Right cardiac atrium (tissue), 5 donors: Measurements from ENCODE around the gene FSTL4. TPM values are rescaled to one million over a fixed set of nuclear protein-coding genes. Genes with fewer than 3 reads are reported as not detected.
"Not testable (repeated sequence)": the region's sequence is repeated elsewhere in the genome, so short reads cannot be mapped to it uniquely, and the experiment has no call there.

ENCODE experiments used
- ATAC-seq, 2 donors: fragments of 200-7000 bp; cut with Tn5 transposase; one replicate each; pipeline versions ENCODE4 v1.8.0 to v1.9.1; 2020; ENCODE audit warnings: moderate library complexity in 2 of 2, mild to moderate bottlenecking in 1 of 2
- DNase-seq, 3 donors: peaks; one replicate each; pipeline ENCODE4 v3.0.0-alpha.2; 2020
- H3K27ac ChIP-seq: one replicate; pipeline ENCODE4 v1.5.1; 2013; ENCODE audit warnings: mild to moderate bottlenecking, low read length, control low read depth, moderate library complexity
- H3K27me3 ChIP-seq: one replicate; pipeline ENCODE4 v1.6.1; 2013; ENCODE audit not compliant: control insufficient read depth, insufficient read depth
- H3K4me1 ChIP-seq: one replicate; pipeline ENCODE4 v1.6.1; 2013; ENCODE audit warnings: low read length; ENCODE audit not compliant: control insufficient read depth, insufficient read depth
- H3K4me3 ChIP-seq: one replicate; pipeline ENCODE4 v1.5.1; 2013; ENCODE audit warnings: low read length, control low read depth
- H3K9me3 ChIP-seq: one replicate; pipeline ENCODE4 v1.6.1; 2013; ENCODE audit warnings: low read length; ENCODE audit not compliant: control insufficient read depth
- WGBS: extraction: QIAGEN DNeasy Blood & Tissue Kit; methylation state at CpG from one replicate; pipeline ENCODE4 v1.1.7; 2013; 5-methylcytosine and 5-hydroxymethylcytosine counted together
- intact Hi-C, 4 donors: fragments of 100-400 bp; cut with DNase I; formaldehyde crosslinking; loops; one replicate each; pipeline versions ENCODE4 v1.11.0 to v1.14.0; 2022 to 2023
- polyA plus RNA-seq: library from polyadenylated mRNA; stranded (reverse); fragments of 200-250 nt; gene quantifications from one replicate; pipeline ENCODE4 v1.2.3, GENCODE V29; 2013
- total RNA-seq, 4 donors: library from RNA; stranded (reverse); fragmentation: NEBNext Ultra II Directional; extraction: Animal tissue kit (Norgen Biotek cat#: 25700); gene quantifications; one replicate each; pipeline ENCODE4 v1.2.1, GENCODE V29; 2021
- donor health status: healthy with polysubstance abuse.
- donor health status: DM: no; HTN: yes; CAD: no.
- donor health status: DM: no; HTN: no; CAD: no.
- donor health status: DM: no; HTN: yes; CAD: no; lungs with severe emphysema.
- donor health status: DM: yes; HTN: yes; CAD: no.

FSTL4 gene
- total and polyA plus RNA-seq, 5 donors = not detected

DNA sequence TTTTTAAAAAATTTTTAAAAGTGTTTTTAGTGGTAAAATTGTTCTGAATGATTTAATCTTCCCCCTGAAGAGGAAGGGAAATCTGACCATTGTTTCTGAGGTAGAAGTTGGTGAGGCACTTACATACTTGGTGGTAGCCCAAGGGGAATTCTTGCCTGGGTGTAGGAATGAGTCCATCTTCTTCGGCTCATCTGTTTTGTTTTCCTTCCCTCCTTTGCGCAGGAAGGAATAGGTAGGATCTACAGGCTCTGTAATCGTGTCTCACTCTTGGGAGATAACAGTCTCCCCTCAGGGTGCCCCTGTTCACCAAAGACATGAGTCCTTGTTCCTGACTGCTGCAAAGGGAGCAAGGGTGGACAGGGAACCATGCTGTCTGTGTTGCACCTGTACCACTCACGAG, 422.5 kb downstream of the FSTL4 start:
- ATAC-seq (no peak), DNase-seq (no peak)
- WGBS = 72% methylated on average over 4 of the region's 4 CpGs
- no peaks in the 10 kb centered on the region for H3K27me3 ChIP-seq
- no peaks in the 10 kb centered on the region for H3K9me3 ChIP-seq
- H3K4me1 ChIP-seq = no peaks in the 10 kb centered on the region
- no peak overlapping the region for H3K27ac ChIP-seq
- intact Hi-C loops = no loop called here
- H3K4me3 ChIP-seq = no peak overlapping the region

DNA sequence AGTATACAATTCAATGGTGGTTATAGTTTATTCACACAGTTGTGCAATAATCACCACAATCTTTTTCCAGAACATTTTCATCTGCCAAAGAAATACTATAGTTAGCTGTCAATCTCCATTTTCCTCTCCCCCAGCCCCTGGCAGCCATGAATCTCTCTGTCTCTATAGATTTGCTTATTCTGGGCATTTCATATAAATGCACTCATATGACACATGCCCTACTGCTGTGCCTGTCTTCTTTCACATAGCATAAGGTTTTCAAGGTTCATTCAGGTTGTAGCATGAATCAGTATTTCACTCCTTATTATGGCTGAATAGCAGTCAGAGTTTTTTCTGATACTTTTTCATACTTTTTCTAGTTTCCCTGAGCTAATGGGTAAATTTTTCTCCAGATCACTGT, 432.9 kb downstream of the FSTL4 start:
- intact Hi-C loops = no loop called here
- DNase-seq = no peak
- Histone ChIP-seq H3K27me3 (no peaks in the 10 kb centered on the region), H3K4me1 (no peaks in the 10 kb centered on the region), H3K9me3 (no peaks in the 10 kb centered on the region), H3K4me3 (no peak overlapping the region), H3K27ac (no peak overlapping the region)
- ATAC-seq = no peak

DNA sequence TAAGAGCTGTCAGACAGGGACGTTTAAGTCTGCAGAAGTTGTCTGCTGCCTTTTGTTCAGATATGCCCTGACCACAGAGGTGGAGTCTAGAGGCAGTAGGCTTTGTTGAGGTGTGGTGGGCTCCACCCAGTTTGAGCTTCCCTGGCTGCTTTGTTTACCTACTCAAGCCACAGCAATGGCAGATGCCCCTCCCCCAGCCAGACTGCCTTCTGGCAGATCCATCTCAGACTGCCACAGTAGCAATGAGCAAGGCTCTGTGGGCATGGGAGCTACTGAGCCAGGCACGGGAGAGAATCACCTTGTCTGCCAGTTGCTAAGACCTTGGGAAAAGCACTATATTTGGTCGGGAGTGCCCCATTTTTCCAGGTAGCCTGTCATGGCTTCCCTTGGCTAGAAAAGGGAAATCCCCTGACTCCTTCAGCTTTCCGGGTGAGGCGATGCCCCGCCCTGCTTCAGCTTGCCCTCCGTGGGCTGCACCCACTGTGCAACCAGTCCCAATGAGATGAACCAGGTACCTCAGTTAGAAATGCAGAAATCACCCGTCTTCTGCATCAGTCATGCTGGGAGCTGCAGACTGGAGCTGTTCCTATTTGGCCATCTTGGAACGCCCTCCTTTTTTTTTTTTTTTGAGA, 441.5 kb downstream of the FSTL4 start:
- 78% methylated on average over 9 of the region's 9 CpGs for whole genome bisulfite sequencing
- intact Hi-C loops, ATAC-seq: not testable (repeated sequence)

DNA sequence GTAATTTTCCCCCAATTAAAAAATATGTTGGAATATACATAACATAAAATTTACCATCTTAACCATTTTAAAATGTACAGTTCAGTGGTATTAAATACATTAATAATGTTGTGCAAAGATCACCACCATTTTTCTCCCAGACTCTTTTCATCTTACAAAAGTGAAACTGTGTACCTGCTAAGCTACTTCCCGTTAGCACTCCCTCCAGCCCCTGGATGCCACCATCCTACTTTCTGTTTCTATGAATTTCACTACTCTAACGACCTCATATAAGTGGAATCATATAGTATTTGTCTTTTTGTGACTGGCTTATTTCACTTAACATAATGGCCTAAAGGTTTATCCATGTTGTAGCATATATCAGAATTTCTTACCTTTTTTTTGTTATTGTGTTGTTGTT, 447.6 kb downstream of the FSTL4 start:
- DNase-seq = no peak
- H3K27ac ChIP-seq = no peak overlapping the region
- WGBS = 58% methylated on average over 2 of the region's 2 CpGs

More for the DNA sequence above, 441.5 kb downstream of the FSTL4 start:
- H3K4me3 ChIP-seq, DNase-seq, H3K9me3 ChIP-seq, H3K4me1 ChIP-seq, H3K27ac ChIP-seq, H3K27me3 ChIP-seq: not testable (repeated sequence)

DNA sequence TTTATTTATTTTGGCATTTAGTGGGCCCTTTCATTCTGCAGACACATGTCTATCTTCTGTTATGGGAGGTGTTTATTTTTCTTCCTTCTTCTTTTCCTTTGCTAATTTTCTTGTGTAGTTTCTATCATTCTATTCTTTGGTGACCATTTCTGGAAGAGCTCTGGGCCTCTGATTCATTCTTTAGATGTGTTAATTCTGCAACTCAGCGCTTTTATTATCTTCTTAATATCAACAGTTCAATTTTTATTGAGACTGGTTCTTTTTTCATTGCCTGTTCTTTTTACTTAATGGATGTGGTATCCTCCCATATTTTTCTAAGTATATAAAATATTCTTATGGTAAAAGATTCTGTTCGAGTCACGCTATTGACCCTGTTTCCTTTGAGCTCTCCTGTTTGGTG, 448.5 kb downstream of the FSTL4 start:
- Histone ChIP-seq H3K27me3 (no peaks in the 10 kb centered on the region), H3K9me3 (no peaks in the 10 kb centered on the region), H3K4me3 (no peak overlapping the region), H3K27ac (no peak overlapping the region), H3K4me1 (no peaks in the 10 kb centered on the region)
- intact Hi-C loops = no loop called here
- WGBS = 95% methylated on average over 3 of the region's 3 CpGs
- no peak for DNase-seq
- no peak for ATAC-seq

More for the DNA sequence above, 447.6 kb downstream of the FSTL4 start:
- H3K9me3 ChIP-seq = no peaks in the 10 kb centered on the region
- no peak for ATAC-seq
- intact Hi-C loops = no loop called here
- no peak overlapping the region for H3K4me3 ChIP-seq
- no peaks in the 10 kb centered on the region for H3K4me1 ChIP-seq
- H3K27me3 ChIP-seq = no peaks in the 10 kb centered on the region

DNA sequence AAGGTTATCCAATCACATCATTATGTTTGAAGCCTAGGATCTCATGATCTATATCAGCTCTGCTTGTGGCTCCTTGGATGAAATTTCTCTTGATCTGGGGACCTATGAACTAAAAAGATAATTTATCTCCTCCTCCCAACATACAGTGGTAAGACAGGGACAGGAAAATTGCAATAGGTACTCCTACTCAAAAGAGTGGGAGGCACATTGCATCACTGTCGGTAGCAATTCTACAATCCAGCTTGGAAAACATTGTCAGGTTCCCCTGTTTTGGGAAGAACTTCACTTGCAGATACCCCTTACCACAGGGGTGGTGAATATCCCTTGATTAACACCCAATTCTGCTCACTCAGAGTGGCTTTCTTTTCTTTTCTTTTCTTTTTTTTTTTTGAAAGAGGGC, 452.8 kb downstream of the FSTL4 start:
- DNase-seq (no peak), ATAC-seq (no peak)
- Histone ChIP-seq H3K4me1 (no peaks in the 10 kb centered on the region), H3K27ac (no peak overlapping the region), H3K4me3 (no peak overlapping the region), H3K27me3 (no peaks in the 10 kb centered on the region), H3K9me3 (no peaks in the 10 kb centered on the region)
- 89% methylated on average over 1 of the region's 1 CpG for WGBS
- intact Hi-C loops = no loop called here

DNA sequence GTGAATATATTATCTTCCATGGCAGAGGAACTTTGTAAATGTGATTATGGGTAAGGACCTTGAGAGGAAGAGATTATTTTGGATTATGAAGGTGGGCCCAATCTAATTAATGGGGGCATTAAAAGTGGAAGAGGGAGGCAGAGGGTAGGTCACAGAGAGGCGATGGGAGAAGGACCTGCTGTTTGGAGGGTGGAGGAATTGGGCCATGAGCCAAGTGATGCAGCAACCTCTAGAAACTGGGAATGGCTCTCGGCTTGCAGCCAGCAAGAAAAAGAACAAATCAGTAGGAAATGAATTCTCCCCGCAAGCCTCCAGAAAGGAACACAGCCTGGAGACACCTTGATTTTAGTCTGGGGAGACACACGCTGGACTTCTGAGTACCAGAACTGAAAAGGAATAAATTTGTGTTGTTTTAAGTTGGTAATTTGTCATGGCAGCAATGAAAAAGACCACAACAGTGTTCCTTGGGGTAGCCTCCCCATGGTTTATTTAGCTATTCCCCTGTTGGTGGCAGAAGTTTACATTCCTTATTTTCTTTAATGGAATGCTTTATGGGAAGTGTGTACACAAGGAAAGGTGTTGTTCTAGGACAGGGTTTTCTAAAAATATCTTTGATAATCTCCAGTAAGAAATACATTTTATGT, 456.9 kb downstream of the FSTL4 start:
- no peaks in the 10 kb centered on the region for H3K27me3 ChIP-seq
- 60% methylated on average over 4 of the region's 4 CpGs for WGBS
- no peak overlapping the region for H3K27ac ChIP-seq
- intact Hi-C loops = no loop called here
- DNase-seq = no peak
- H3K9me3 ChIP-seq = no peaks in the 10 kb centered on the region
- H3K4me3 ChIP-seq = no peak overlapping the region
- H3K4me1 ChIP-seq = no peaks in the 10 kb centered on the region
- no peak for ATAC-seq

DNA sequence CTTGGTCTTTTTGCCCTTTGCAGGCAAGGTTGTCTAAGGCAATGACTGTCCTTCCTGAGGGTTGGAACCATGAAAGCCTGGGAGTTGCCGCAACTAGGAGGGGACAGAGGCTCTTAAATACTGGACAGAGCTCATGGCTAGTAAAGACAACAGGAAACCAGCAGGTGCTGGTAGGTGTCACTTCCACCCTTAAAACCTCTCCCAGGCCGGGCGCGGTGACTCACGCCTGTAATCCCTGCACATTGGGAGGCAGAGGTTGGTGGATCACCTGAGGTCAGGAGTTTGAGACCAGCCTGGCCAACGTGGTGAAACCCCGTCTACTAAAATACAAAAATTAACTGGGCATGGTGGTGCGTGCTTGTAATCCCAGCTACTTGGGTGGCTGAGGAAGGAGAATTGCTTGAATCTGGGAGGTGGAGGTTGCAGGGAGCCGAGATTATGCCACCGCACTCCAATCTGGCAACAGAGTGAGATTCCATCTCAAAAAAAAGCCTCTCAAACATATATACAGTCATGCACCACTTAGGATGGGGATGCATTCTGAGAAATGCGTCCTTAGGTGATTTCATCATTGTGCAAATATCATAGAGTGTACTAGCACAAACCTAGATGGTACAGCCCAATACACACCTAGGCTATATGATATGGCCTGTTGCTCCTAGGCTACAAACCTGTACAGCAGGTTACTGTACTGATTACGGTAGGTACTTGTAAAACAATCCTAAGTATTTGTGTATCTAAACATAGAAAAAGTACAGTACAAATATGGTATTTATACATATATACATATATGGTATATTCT, 457.9 kb downstream of the FSTL4 start:
- Histone ChIP-seq H3K4me1 (no peaks in the 10 kb centered on the region), H3K4me3 (no peak overlapping the region), H3K27me3 (no peaks in the 10 kb centered on the region), H3K9me3 (no peaks in the 10 kb centered on the region), H3K27ac (no peak overlapping the region)
- ATAC-seq (no peak), DNase-seq (no peak)
- intact Hi-C loops = no loop called here
- WGBS = 91% methylated on average over 12 of the region's 12 CpGs

DNA sequence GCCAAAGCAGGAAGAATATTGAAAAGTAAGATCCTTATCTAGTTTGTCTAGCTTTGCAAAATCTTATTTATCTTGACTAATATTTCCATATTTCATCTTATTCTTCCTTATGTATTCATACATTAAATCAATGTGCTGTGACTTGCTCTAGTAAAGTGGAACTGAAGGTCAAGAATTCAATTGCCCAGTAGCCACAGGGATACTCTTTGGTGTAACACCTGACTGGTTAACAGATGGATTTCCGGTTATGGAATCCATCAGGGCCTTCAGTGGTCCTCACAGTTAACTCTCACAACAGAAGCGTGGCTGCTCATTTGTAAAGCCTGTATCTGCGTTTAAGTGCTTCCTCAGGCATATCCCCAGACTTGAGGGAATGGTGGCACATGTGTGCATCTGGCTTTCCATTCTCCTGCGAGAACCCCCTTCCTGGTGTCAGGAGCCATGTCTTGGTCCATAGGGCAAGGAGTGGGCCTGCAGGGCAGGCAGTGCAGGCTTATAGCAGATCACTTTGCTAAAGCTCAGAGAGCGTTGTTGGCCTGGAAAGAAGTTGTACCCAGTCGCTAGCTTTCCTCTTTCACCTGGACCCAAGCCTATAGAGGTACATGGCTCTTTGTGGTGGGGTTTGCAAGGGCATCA, 461.3 kb downstream of the FSTL4 start:
- whole genome bisulfite sequencing = 96% methylated on average over 6 of the region's 6 CpGs
- intact Hi-C loops = no loop called here
- Histone ChIP-seq H3K4me3 (no peak overlapping the region), H3K4me1 (no peaks in the 10 kb centered on the region), H3K27ac (no peak overlapping the region), H3K27me3 (no peaks in the 10 kb centered on the region), H3K9me3 (no peaks in the 10 kb centered on the region)
- no peak for ATAC-seq
- DNase-seq = no peak

DNA sequence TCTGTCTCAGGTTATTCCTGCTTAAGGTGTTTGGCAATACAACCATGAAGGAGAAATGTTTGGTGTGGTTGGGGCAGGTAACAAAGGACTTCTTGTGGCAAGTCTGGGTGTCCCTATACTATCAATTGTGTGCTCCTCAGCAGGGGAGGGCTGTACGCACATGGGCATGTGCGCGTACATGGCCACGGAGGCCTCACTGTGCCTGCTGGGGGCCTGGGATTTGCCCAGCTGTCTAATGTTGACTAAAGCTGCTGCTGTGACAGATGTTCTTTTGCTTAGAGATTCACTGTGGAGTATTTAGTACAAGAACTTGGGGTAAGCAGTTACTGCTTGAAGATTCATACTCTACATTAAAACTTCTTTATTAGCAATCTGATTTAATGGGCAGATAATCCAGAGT, 463.0 kb downstream of the FSTL4 start:
- Histone ChIP-seq H3K4me1 (no peaks in the 10 kb centered on the region), H3K27ac (no peak overlapping the region), H3K27me3 (no peaks in the 10 kb centered on the region), H3K4me3 (no peak overlapping the region), H3K9me3 (no peaks in the 10 kb centered on the region)
- DNase-seq (no peak), ATAC-seq (no peak)
- intact Hi-C loops = no loop called here
- 91% methylated on average over 4 of the region's 4 CpGs for WGBS
